K562 (cell line): ENCODE results near the gene FAM131C. TPM values are rescaled to one million over a fixed set of nuclear protein-coding genes. Genes with fewer than 3 reads are reported as not detected.

Source experiments
- BCOR ChIP-seq: fragments of 450-650 bp; IDR thresholded peaks from 2 replicates; pipeline ENCODE4 v1.6.1; 2016
- CEBPB ChIP-seq: fragments of 450-650 bp; IDR thresholded peaks from 2 replicates; pipeline ENCODE4 v1.6.1; 2016; ENCODE audit warnings: missing genetic modification characterization, missing compliant biosample characterization
- EGR1 ChIP-seq: fragments of 450-650 bp; conservative IDR thresholded peaks from 2 replicates; pipeline ENCODE4 v1.6.1; 2017; ENCODE audit warnings: mild to moderate bottlenecking
- FUS ChIP-seq: fragments of 200-400 bp; formaldehyde crosslinking; optimal IDR thresholded peaks from 2 replicates; pipeline ENCODE3; 2017; ENCODE audit warnings: low read depth, low read length
- HMG20A ChIP-seq: fragments of 450-650 bp; formaldehyde crosslinking; conservative IDR thresholded peaks from 2 replicates; pipeline ENCODE4 v1.4.0; 2020; ENCODE audit warnings: mild to moderate bottlenecking, mixed read lengths
- KAT8 ChIP-seq: fragments of 450-650 bp; IDR thresholded peaks from 2 replicates; pipeline ENCODE4 v1.6.1; 2016; ENCODE audit warnings: low read depth, mild to moderate bottlenecking
- KLF16 ChIP-seq: IDR thresholded peaks from 2 replicates; pipeline ENCODE4 v1.6.1; 2016; ENCODE audit warnings: antibody characterized with exemption
- LEF1 ChIP-seq: fragments of 450-650 bp; IDR thresholded peaks from 2 replicates; pipeline ENCODE4 v1.6.1; 2016; ENCODE audit warnings: mild to moderate bottlenecking
- NBN ChIP-seq: fragments of 450-650 bp; IDR thresholded peaks from 2 replicates; pipeline ENCODE4 v1.6.1; 2016; ENCODE audit warnings: low read depth, mild to moderate bottlenecking
- PHTF2 ChIP-seq: fragments of 250-450 bp; sonication (Bioruptor Pico); IDR thresholded peaks from 2 replicates; pipeline ENCODE4 v1.5.0; 2021; ENCODE audit warnings: mild to moderate bottlenecking
- PTBP1 ChIP-seq: fragments of 200-400 bp; formaldehyde crosslinking; IDR thresholded peaks from 2 replicates; pipeline ENCODE4 v1.6.1; 2017; ENCODE audit warnings: low read depth, low read length
- PTRF ChIP-seq: fragments of 450-650 bp; IDR thresholded peaks from 2 replicates; pipeline ENCODE4 v1.6.1; 2016; ENCODE audit warnings: mild to moderate bottlenecking, missing genetic modification characterization, missing compliant biosample characterization
- RNF2 ChIP-seq: sonication (generic); IDR thresholded peaks from 2 replicates; pipeline ENCODE4 v1.6.1; 2016
- SAP30 ChIP-seq: fragments of 200-600 bp; sonication (generic); IDR thresholded peaks from 2 replicates; pipeline ENCODE4 v1.6.1; 2012; ENCODE audit warnings: borderline replicate concordance, low read depth, mild to moderate bottlenecking, moderate library complexity, low read length, control low read depth, inconsistent platforms; ENCODE audit not compliant: insufficient read depth, poor library complexity, severe bottlenecking
- ZNF444 ChIP-seq: fragments of 250-450 bp; sonication (Bioruptor Pico); IDR thresholded peaks from 2 replicates; pipeline ENCODE4 v1.4.0; 2020; ENCODE audit warnings: mild to moderate bottlenecking, moderate library complexity
- ZNF717 ChIP-seq: fragments of 250-450 bp; sonication (Bioruptor Pico); IDR thresholded peaks from 2 replicates; pipeline ENCODE4 v1.5.0; 2021
- polyA plus RNA-seq, 8 experiments: library from polyadenylated mRNA; depleted of rRNA in 4 of 8; stranded (reverse) in 5 of 8; unstranded in 3 of 8; fragments of >200 nt; fragmentation: Nextera tagmentation in 2 of 8; fragmentation: Illumina TruSeq in 1 of 8; extraction: Ambion mirVana in 2 of 8; extraction: Trizol in 1 of 8; gene quantifications; 2 replicates each; pipeline versions ENCODE4 v1.2.1 to v1.2.3, GENCODE V29; 2011 to 2014; ENCODE audit warnings: inconsistent platforms in 1 of 8, missing spikeins in 1 of 8
- total RNA-seq, 7 experiments: library from RNA; depleted of rRNA in 6 of 7; stranded (reverse); fragments of >200 nt in 6 of 7; fragmentation: Illumina TruSeq in 2 of 7; extraction: Trizol in 2 of 7; gene quantifications; 2 replicates each; pipeline versions ENCODE4 v1.2.1 to v1.2.3, GENCODE V29; 2011 to 2021; ENCODE audit warnings: low replicate concordance in 1 of 7
- TF ChIP-seq, protein P1 (sequence below), 2 experiments: IDR thresholded peaks in 1 of 2; conservative IDR thresholded peaks in 1 of 2; 2 replicates each; pipeline ENCODE4 v1.6.1; 2016; ENCODE audit warnings: low read depth in 2 of 2, mild to moderate bottlenecking in 1 of 2, missing compliant biosample characterization in 1 of 2, missing genetic modification characterization in 1 of 2, moderate library complexity in 1 of 2
- TF ChIP-seq, protein P2 (sequence below): fragments of 250-450 bp; sonication (Bioruptor Pico); IDR thresholded peaks from 2 replicates; pipeline ENCODE4 v1.4.0; 2020; ENCODE audit warnings: mild to moderate bottlenecking, moderate library complexity
- TF ChIP-seq, protein P3 (sequence below): fragments of 450-650 bp; formaldehyde crosslinking; IDR thresholded peaks from 2 replicates; pipeline ENCODE4 v1.4.0; 2022; ENCODE audit warnings: mild to moderate bottlenecking, moderate library complexity
- TF ChIP-seq, protein P4 (sequence below): sonication (generic); formaldehyde crosslinking; IDR thresholded peaks from 2 replicates; pipeline ENCODE4 v1.8.0; 2022; ENCODE audit warnings: mild to moderate bottlenecking, missing genetic modification reagents

FAM131C gene
- total and polyA plus RNA-seq, 9 of the 15 experiments (the other 6 are each of a cell fraction or from before 2014, with no cell fraction given), result 0.10 to 0.29 (median 0.16) TPM; not detected in 6

- TF ChIP-seq, protein P1, sequence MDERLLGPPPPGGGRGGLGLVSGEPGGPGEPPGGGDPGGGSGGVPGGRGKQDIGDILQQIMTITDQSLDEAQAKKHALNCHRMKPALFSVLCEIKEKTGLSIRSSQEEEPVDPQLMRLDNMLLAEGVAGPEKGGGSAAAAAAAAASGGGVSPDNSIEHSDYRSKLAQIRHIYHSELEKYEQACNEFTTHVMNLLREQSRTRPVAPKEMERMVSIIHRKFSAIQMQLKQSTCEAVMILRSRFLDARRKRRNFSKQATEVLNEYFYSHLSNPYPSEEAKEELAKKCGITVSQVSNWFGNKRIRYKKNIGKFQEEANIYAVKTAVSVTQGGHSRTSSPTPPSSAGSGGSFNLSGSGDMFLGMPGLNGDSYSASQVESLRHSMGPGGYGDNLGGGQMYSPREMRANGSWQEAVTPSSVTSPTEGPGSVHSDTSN (CRISPR knock-in tag; IDR thresholded peaks at IDR 0.05; ENCODE audit: low read depth), result no peak
- TF ChIP-seq, protein P1 (tag; conservative IDR thresholded peaks at IDR 0.05; ENCODE audit: low read depth), result no peak
- TF ChIP-seq BCOR (peak; percentile 92), CEBPB (tag) (no peak), NBN (no peak), RNF2 (no peak), EGR1 (no peak), FUS (no peak), ZNF444 (CRISPR knock-in tag) (no peak), PTBP1 (0 out of 2 replicates have a peak, but pooled peaks have one; percentile 74), SAP30 (no peak), HMG20A (CRISPR knock-in tag) (no peak), KAT8 (no peak), LEF1 (no peak), KLF16 (no peak), PHTF2 (CRISPR knock-in tag) (no peak), ZNF717 (CRISPR knock-in tag) (no peak), PTRF (no peak)
- TF ChIP-seq, protein P2, sequence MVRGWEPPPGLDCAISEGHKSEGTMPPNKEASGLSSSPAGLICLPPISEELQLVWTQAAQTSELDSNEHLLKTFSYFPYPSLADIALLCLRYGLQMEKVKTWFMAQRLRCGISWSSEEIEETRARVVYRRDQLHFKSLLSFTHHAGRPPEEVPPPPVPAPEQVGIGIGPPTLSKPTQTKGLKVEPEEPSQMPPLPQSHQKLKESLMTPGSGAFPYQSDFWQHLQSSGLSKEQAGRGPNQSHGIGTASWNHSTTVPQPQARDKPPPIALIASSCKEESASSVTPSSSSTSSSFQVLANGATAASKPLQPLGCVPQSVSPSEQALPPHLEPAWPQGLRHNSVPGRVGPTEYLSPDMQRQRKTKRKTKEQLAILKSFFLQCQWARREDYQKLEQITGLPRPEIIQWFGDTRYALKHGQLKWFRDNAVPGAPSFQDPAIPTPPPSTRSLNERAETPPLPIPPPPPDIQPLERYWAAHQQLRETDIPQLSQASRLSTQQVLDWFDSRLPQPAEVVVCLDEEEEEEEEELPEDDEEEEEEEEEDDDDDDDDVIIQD (CRISPR knock-in tag), result no peak
- TF ChIP-seq, protein P3, sequence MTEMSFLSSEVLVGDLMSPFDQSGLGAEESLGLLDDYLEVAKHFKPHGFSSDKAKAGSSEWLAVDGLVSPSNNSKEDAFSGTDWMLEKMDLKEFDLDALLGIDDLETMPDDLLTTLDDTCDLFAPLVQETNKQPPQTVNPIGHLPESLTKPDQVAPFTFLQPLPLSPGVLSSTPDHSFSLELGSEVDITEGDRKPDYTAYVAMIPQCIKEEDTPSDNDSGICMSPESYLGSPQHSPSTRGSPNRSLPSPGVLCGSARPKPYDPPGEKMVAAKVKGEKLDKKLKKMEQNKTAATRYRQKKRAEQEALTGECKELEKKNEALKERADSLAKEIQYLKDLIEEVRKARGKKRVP, result no peak
- TF ChIP-seq, protein P4, sequence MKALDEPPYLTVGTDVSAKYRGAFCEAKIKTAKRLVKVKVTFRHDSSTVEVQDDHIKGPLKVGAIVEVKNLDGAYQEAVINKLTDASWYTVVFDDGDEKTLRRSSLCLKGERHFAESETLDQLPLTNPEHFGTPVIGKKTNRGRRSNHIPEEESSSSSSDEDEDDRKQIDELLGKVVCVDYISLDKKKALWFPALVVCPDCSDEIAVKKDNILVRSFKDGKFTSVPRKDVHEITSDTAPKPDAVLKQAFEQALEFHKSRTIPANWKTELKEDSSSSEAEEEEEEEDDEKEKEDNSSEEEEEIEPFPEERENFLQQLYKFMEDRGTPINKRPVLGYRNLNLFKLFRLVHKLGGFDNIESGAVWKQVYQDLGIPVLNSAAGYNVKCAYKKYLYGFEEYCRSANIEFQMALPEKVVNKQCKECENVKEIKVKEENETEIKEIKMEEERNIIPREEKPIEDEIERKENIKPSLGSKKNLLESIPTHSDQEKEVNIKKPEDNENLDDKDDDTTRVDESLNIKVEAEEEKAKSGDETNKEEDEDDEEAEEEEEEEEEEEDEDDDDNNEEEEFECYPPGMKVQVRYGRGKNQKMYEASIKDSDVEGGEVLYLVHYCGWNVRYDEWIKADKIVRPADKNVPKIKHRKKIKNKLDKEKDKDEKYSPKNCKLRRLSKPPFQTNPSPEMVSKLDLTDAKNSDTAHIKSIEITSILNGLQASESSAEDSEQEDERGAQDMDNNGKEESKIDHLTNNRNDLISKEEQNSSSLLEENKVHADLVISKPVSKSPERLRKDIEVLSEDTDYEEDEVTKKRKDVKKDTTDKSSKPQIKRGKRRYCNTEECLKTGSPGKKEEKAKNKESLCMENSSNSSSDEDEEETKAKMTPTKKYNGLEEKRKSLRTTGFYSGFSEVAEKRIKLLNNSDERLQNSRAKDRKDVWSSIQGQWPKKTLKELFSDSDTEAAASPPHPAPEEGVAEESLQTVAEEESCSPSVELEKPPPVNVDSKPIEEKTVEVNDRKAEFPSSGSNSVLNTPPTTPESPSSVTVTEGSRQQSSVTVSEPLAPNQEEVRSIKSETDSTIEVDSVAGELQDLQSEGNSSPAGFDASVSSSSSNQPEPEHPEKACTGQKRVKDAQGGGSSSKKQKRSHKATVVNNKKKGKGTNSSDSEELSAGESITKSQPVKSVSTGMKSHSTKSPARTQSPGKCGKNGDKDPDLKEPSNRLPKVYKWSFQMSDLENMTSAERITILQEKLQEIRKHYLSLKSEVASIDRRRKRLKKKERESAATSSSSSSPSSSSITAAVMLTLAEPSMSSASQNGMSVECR (CRISPR knock-in tag), result no peak
Observed at GRCh38 chr1:16051039-16051438, 22.4 kb downstream of the FAM131C start (continued).
